Measurements from ENCODE around the gene GPRC6A. TPM values are rescaled to one million over a fixed set of nuclear protein-coding genes. Genes with fewer than 3 reads are reported as not detected.

Gene GPRC6A, protein sequence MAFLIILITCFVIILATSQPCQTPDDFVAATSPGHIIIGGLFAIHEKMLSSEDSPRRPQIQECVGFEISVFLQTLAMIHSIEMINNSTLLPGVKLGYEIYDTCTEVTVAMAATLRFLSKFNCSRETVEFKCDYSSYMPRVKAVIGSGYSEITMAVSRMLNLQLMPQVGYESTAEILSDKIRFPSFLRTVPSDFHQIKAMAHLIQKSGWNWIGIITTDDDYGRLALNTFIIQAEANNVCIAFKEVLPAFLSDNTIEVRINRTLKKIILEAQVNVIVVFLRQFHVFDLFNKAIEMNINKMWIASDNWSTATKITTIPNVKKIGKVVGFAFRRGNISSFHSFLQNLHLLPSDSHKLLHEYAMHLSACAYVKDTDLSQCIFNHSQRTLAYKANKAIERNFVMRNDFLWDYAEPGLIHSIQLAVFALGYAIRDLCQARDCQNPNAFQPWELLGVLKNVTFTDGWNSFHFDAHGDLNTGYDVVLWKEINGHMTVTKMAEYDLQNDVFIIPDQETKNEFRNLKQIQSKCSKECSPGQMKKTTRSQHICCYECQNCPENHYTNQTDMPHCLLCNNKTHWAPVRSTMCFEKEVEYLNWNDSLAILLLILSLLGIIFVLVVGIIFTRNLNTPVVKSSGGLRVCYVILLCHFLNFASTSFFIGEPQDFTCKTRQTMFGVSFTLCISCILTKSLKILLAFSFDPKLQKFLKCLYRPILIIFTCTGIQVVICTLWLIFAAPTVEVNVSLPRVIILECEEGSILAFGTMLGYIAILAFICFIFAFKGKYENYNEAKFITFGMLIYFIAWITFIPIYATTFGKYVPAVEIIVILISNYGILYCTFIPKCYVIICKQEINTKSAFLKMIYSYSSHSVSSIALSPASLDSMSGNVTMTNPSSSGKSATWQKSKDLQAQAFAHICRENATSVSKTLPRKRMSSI
- total RNA-seq, result not detected in 2 replicates

DNA sequence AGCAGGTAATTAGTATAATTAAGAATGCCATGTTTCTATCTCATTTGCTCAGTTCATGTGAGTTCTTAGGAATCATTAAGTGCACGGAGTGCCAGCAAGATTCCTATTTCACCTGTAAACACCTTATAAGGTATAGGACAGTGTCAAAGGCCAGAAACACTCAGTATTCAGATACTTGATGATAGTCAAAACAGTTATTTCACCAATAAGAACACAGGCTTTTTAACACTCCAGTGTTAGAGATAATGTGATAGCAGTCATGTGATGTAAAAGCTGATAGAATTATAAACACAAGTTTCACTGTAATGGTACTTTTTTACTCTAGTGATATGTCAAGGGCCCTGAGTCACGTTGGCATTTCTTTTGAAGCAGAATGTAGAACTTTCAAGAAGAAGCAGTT lies at the start of gene GPRC6A:
Gene GPRC6A, minus strand, starts transcription at position 101 of the 400 bp plus-strand sequence. Its CDS starts 70 bp downstream, at position 31.

DNA sequence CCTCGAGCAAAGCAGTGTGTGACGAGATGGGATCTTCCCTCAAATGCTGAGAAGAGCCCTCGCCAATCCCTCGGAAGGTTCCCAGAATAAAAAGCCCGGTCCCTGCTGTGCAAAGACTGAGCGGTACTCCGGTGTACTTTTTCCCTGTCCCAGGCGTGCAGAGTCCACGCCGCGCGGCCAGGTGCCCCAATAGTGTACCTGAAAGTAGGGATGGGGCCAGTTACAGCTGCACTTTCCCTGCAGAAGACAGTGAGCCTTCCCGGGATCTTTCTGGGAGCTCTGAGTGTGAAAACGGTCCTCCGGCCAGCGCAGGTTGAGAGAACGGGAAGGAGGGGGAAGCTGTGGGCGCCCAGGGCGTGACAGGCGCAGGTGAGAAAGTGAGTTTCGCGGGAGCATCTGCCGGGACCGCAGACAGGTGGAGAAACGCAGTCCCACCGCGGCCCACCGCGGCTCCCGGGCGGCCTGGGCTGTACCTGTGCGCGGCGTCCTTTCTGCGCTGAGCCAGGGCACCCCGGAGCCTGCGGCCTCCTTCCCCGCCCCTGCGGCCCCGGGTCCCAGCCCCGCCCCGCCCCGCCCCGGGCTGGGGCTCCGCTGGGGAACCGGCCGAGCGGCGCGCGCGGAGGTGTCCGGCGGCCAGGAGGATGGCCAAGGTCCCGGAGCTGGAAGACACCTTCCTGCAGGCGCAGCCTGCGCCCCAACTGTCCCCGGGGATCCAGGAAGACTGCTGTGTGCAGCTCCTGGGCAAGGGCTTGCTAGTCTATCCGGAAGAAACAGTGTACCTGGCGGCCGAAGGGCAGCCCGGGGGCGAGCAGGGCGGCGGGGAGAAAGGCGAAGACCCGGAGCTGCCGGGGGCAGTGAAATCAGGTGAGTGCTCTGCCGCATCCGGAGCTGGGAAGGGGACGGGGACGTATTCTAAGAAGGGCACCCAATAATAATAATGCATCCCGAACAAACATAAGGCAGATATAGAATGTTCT lies 48.0 kb upstream of the GPRC6A start, which contains the start of gene RFX6:
Gene RFX6, plus strand, starts transcription at position 608 of the 977 bp plus-strand sequence. Its CDS starts 34 bp downstream, at position 642.

DNA sequence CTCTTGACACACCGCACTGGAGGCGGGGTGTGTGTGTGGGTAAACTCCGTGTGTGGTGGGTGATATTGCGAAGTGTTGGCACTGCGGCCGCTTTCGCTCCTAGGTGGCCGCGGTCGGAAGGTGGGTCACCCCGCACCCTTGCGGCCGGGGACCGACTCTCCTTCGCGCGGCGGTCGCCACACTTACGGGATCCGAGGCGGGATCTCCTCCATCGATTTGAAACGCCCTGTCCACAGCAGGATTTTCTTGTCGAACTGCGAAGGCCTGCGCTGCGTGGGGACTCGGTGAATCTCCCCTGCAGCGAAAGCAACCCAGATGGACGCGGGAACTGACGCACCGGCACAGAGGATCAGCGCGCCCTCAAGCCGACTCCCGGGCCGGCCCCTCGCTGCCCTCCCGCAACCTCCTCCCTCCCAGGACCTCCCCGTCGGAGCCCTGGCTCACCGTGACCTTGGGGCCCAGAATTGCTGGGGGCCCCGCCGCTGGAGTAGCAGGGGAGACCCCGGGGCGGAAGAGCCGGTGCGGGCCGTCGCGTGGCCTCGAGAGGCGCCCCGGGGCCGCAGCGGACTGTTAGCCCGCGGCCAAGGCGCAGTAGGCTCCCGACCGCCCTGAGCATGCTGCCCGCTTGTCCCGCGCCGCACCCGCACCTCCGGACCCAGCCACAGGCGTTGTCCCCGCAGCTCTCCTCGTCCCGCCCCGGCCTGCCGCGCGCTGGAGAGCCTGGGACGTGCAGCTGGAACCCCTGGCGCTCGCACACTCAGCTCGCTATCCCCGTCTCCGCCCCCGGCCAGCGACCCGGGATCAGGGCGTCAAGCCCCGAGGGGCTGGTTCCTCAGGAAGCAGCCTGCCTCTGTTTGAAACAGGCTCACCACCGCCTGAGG lies 63.7 kb downstream of the GPRC6A start, which contains the start of gene FAM162B:
Gene FAM162B, minus strand, starts transcription at position 759 of the 881 bp plus-strand sequence. Its CDS starts 143 bp downstream, at position 616.

Other genes starting within 250 kb of the GPRC6A start
- gene RSPH4A, start 212.6 kb downstream of the GPRC6A start, total RNA-seq, result 0.17 TPM in 1 of 2 replicates, not detected in the other
- gene ZUP1, start 160.3 kb downstream of the GPRC6A start, total RNA-seq, result 8.2 and 8.9 TPM in 2 replicates
- 3.1 and 3.7 TPM in 2 replicates for gene KPNA5, start 147.9 kb downstream of the GPRC6A start, total RNA-seq
- gene FAM162B, start 63.4 kb downstream of the GPRC6A start, total RNA-seq, result 14.7 and 19.8 TPM in 2 replicates
- not detected in 2 replicates for gene RFX6, start 48.2 kb upstream of the GPRC6A start, total RNA-seq